AG04449 (cell line): ENCODE data around the gene SBF2.

Experiments used
- CTCF ChIA-PET: fragments of 350-600 bp; formaldehyde crosslinking; extraction: SDS; loops from one replicate; lab custom pipeline; 2021; ENCODE audit warnings: antibody characterized with exemption; lab: Yijun Ruan, JAX
- POLR2A ChIA-PET: fragments of 400-600, 350-600 bp; formaldehyde crosslinking; extraction: SDS; loops from one replicate; lab custom pipeline; 2020; ENCODE audit warnings: antibody characterized with exemption, inconsistent platforms; lab: Yijun Ruan, JAX
- DNase-seq: peaks from one replicate; pipeline ENCODE4 v3.0.0-alpha.2; 2010; ENCODE audit warnings: low read depth, low spot score
- H3K4me3 ChIP-seq: 2 replicates; pipeline ENCODE4 v1.5.1; 2011; ENCODE audit warnings: low read depth, mild to moderate bottlenecking, control low read depth, low read length
- TF ChIP-seq, protein P1 (sequence below): IDR thresholded peaks from one replicate; pipeline ENCODE4 v1.5.1; 2011; ENCODE audit warnings: mild to moderate bottlenecking, moderate library complexity, low read length, control low read depth, inconsistent platforms; ENCODE audit not compliant: insufficient read depth; ENCODE audit errors: missing control alignments

The SBF2 gene

DNA sequence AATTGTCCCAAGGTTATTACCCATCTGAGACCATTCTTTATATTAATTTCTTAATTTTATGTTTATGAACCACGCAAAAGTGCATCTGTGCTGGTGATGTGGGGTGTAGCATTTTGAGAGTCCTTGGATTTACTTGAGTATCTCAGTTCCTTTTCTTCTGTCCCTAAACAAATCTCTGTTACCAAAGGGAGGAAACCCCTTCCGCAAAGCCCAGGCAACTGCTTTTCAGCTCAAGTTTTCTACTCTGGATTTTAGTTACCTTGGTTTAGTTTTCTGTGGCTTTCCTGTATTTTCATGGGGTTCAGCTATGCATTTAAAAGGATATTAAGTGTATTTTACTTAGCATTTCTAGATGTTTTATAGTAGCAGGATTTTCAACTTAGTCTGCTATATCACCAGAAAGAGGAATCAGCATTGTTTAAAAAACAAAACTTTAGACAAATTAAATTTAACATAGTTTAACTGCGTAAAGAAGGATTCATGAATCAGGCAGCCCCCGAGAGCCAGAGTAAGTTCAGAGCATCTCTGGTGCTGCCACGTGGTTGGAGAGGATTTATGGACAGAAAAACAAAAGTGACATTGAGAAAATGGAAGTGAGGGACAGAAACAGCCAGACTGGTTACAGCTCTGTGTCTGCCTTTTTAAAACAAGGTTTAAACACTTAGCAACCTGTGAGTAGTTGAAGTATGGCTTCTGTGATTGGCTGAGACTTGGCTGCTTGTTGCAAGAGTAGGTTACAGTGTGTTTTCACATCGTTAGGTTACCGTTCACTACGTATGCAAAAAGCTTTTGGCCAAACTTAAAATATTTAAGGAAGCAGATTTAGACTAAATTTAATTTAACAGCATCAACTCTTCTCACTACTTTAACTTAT, 20.4 kb upstream of the SBF2 start:
- TF ChIP-seq, protein P1, sequence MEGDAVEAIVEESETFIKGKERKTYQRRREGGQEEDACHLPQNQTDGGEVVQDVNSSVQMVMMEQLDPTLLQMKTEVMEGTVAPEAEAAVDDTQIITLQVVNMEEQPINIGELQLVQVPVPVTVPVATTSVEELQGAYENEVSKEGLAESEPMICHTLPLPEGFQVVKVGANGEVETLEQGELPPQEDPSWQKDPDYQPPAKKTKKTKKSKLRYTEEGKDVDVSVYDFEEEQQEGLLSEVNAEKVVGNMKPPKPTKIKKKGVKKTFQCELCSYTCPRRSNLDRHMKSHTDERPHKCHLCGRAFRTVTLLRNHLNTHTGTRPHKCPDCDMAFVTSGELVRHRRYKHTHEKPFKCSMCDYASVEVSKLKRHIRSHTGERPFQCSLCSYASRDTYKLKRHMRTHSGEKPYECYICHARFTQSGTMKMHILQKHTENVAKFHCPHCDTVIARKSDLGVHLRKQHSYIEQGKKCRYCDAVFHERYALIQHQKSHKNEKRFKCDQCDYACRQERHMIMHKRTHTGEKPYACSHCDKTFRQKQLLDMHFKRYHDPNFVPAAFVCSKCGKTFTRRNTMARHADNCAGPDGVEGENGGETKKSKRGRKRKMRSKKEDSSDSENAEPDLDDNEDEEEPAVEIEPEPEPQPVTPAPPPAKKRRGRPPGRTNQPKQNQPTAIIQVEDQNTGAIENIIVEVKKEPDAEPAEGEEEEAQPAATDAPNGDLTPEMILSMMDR, result no peak
- no peak overlapping the region for H3K4me3 ChIP-seq
- ChIA-PET CTCF (interaction anchor here (1.2 to 1.7 kb wide), 2 partner anchors 10 to 52 kb away, joined by 3 to 9 read pairs; no protein-coding TSS in a partner anchor), POLR2A (interaction anchor here (1.0 to 1.3 kb wide), 2 partner anchors 8 to 9 kb away, joined by 4 to 5 read pairs; partner anchors contain the start of gene ADM)
- no peak for DNase-seq

DNA sequence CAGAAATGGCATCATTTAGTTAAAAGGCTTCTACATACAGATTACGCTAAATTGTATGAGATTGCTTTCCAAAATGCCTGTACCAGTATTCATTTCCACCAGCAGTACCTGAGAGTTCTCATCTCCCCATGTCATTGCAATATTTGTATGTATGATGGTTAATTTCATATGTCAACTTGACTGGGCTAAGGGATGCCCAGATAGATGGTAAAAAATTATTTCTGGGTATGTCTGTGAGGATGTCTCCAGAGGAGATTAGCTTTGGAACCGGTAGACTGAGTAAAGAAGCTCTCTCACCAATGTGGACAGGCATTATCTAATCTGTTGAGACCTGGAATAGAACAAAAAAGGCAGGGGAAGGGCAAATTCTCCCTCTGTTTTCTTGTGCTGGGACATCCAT, 17.8 kb upstream of the SBF2 start:
- CTCF ChIA-PET, result interaction anchor here (1.4 to 5.2 kb wide), 3 partner anchors 56 to 425 kb away, joined by 3 to 38 read pairs (median 7); no protein-coding TSS in a partner anchor
- no peak for DNase-seq
- H3K4me3 ChIP-seq, result no peak overlapping the region
- TF ChIP-seq, protein P1, result no peak
- POLR2A ChIA-PET, result no interaction called here

DNA sequence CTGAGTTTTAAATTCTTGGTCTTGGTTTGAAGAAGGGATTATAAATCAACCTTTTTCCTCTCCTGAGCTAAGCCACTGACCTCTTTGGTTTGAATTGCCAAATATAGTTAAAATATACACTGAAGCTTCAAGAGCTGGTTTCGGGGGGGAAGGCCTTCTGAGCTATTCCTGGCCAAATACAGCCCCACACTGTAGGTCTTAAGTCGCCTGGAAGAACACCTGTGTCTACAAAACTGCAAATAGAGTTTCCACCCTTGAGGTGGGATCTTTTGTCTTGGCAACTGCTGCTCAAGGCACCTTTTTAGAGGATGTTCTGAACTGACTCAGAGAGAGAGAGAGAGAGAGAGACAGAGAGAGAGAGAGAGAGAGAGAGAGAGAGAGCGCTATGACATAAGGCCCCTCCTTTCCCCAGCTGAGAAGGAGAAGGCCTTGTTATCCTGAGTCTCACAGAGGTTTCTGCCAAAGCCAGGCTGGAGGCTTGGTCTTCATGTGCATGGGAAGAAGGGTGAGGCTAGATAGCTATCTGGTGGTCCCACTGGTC, 16.4 kb upstream of the SBF2 start:
- no peak overlapping the region for H3K4me3 ChIP-seq
- ChIA-PET POLR2A (interaction anchor here (0.6 to 3.7 kb wide), 7 partner anchors 12 to 551 kb away, joined by 3 to 24 read pairs (median 4); no protein-coding TSS in a partner anchor), CTCF (interaction anchor here (1.2 to 5.2 kb wide), 5 partner anchors 12 to 426 kb away, joined by 3 to 38 read pairs (median 5); no protein-coding TSS in a partner anchor)
- no peak for DNase-seq
- TF ChIP-seq, protein P1, result no peak

DNA sequence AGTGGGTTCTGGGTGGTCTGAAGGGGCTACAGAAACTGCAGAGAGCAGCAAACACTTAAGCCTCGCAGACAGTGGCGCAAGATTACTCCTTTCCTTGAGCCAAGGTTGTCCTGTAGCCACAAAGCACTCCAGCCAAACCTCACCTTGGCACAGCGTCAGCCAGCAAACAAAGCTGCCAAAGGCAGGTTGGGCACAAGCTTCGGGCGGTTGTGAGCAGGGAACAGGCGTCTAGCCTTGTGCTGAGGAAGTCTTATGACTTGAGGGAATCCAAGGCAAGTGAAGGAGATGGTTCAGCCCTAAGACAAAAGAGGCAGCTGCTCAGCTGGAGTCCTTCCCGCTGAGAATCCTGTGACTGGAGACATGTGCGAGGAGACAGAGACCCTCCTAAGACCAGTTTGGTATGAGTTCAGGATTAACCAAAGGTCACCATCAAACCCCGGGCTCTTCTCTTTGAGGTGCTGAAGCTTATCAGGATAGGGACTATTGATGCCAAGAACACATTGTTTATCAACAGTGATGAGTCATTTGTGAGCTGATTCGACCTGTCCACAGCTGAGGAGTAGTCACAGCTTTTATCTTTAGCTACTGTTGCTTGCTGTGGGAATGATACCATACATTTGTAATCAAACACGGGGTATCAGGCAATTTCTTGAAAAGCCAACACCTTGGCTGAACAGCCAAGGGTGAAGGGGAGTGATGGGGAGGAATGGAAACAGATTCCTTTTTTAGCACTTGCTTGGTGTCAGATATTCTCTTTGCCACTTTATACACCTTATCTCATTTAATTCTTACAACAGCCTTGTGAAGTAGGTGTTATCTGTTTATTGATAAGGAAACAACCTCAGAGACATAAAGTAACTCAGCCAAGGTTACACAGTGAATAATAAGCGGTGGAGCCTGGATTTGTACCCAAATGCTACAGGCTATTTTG, 15.4 kb upstream of the SBF2 start:
- CTCF ChIA-PET, result interaction anchor here (0.7 to 5.2 kb wide), 11 partner anchors 13 to 431 kb away, joined by 3 to 38 read pairs (median 3); no protein-coding TSS in a partner anchor
- TF ChIP-seq, protein P1, result no peak
- peak overlapping the region; percentile 100 for H3K4me3 ChIP-seq
- POLR2A ChIA-PET, result interaction anchor here (0.6 to 3.7 kb wide), 16 partner anchors 8 to 550 kb away, joined by 3 to 24 read pairs (median 4); partner anchors contain the start of gene CTR9
- no peak for DNase-seq

DNA sequence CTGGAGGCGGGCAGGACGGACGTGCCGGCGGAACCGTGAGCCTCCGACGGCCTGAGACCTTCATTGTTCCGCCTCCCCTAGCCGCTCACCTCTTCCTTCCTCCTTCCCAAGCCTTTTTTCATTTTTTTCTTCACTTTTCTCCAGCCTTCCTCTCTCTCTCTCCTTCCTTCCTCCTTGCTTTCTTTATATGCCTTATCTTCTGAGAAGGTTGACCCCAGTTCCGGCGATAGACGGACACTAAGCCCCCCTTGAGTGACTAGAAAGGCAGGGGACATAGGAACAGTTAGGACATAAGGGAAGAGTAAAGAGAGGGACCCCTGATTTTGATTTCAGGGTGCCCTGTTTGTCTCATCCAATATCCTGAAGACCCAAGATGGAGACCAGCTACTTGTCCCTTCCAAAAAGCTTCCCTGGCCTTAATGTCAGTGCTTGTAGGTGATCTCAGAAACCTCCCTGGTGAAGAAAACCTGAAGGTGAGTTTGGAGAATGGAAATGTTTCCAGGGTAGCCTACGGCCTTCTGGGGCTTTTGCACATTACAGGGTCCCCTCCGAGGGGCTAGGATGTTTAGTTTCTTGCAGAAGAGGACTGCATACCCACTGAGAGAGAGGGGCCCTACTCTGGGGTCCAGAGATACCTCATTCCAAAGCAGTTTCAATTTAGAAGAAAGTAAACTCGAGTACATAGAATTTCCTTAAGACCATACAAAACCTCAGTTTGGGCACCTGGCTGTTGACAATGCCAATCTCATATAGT, 14.4 kb upstream of the SBF2 start:
- ChIA-PET POLR2A (interaction anchor here (0.7 to 3.7 kb wide), 16 partner anchors 9 to 848 kb away, joined by 3 to 24 read pairs (median 4); partner anchors contain the start of genes CTR9 and ZNF143), CTCF (interaction anchor here (0.6 to 5.2 kb wide), 11 partner anchors 10 to 432 kb away, joined by 3 to 38 read pairs (median 4); no protein-coding TSS in a partner anchor)
- no peak for DNase-seq
- TF ChIP-seq, protein P1, result peak; percentile 39
- peak overlapping the region; percentile 100 for H3K4me3 ChIP-seq
